HEK293T (cell line): Measurements from ENCODE around the gene WFDC6.

Experiments used
- ARNT ChIP-seq: fragments of 450-650 bp; IDR thresholded peaks from 2 replicates; pipeline ENCODE4 v1.6.1; 2017; ENCODE audit warnings: mild to moderate bottlenecking
- ELF4 ChIP-seq: fragments of 450-650 bp; IDR thresholded peaks from 2 replicates; pipeline ENCODE4 v1.6.1; 2017; ENCODE audit warnings: antibody characterized with exemption
- FOXA1 ChIP-seq: fragments of 450-650 bp; IDR thresholded peaks from 2 replicates; pipeline ENCODE4 v1.6.1; 2016; ENCODE audit warnings: mild to moderate bottlenecking
- FOXK2 ChIP-seq: fragments of 450-650 bp; IDR thresholded peaks from 2 replicates; pipeline ENCODE4 v1.6.1; 2016; ENCODE audit warnings: mild to moderate bottlenecking
- FOXM1 ChIP-seq: fragments of 450-650 bp; IDR thresholded peaks from 2 replicates; pipeline ENCODE4 v1.6.1; 2017; ENCODE audit warnings: mild to moderate bottlenecking, borderline replicate concordance
- HDGF ChIP-seq: fragments of 450-650 bp; IDR thresholded peaks from 2 replicates; pipeline ENCODE4 v1.6.1; 2017; ENCODE audit warnings: antibody characterized with exemption, borderline replicate concordance
- LEF1 ChIP-seq: fragments of 450-650 bp; IDR thresholded peaks from 2 replicates; pipeline ENCODE4 v1.6.1; 2017; ENCODE audit warnings: mild to moderate bottlenecking, borderline replicate concordance
- SUZ12 ChIP-seq: fragments of 450-650 bp; IDR thresholded peaks from 2 replicates; pipeline ENCODE4 v1.6.1; 2016; ENCODE audit warnings: mild to moderate bottlenecking
- ZNF384 ChIP-seq: fragments of 450-650 bp; IDR thresholded peaks from 2 replicates; pipeline ENCODE4 v1.6.1; 2016
- TF ChIP-seq, protein P1 (sequence below): fragments of 450-650 bp; IDR thresholded peaks from 2 replicates; pipeline ENCODE4 v1.6.1; 2016

DNA sequence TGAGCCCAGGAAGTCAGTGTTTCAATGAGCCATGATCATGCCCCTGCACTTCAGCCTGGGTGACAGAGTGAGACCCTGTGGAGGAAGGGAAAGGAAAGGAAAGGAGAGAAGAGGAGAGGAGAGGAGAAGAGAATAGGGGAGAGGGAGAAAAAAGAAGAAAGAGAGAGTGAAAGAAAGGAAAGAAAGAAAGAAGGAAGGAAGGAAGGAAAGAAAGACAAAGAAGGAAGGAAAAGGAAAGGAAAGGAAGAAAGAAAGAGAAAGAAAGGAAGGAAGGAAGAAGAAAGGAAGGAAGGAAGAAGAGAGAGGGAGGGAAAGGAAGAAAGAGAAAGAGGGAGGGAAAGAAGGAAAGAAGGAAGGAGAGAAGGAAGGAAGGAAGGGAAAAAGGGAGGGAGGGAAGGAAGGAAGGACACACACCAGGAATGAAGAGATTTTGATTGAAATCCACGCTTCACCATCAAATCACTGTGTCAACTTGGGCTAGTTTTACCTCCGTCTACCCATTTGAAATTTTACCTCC is 25.5 kb upstream of the WFDC6 start:
- TF ChIP-seq HDGF (no peak), LEF1 (no peak), FOXM1 (no peak), FOXA1 (no peak), SUZ12 (no peak), ZNF384 (no peak), FOXK2 (no peak), ELF4 (no peak), ARNT (no peak)
- TF ChIP-seq, protein P1, sequence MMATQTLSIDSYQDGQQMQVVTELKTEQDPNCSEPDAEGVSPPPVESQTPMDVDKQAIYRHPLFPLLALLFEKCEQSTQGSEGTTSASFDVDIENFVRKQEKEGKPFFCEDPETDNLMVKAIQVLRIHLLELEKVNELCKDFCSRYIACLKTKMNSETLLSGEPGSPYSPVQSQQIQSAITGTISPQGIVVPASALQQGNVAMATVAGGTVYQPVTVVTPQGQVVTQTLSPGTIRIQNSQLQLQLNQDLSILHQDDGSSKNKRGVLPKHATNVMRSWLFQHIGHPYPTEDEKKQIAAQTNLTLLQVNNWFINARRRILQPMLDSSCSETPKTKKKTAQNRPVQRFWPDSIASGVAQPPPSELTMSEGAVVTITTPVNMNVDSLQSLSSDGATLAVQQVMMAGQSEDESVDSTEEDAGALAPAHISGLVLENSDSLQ, result no peak
